ENCODE data around the gene CDK5RAP2. TPM values are rescaled to one million over a fixed set of nuclear protein-coding genes. Genes with fewer than 3 reads are reported as not detected.

The CDK5RAP2 gene
- total RNA-seq, 1 experiment from 2014 or later = 56.4 TPM

DNA sequence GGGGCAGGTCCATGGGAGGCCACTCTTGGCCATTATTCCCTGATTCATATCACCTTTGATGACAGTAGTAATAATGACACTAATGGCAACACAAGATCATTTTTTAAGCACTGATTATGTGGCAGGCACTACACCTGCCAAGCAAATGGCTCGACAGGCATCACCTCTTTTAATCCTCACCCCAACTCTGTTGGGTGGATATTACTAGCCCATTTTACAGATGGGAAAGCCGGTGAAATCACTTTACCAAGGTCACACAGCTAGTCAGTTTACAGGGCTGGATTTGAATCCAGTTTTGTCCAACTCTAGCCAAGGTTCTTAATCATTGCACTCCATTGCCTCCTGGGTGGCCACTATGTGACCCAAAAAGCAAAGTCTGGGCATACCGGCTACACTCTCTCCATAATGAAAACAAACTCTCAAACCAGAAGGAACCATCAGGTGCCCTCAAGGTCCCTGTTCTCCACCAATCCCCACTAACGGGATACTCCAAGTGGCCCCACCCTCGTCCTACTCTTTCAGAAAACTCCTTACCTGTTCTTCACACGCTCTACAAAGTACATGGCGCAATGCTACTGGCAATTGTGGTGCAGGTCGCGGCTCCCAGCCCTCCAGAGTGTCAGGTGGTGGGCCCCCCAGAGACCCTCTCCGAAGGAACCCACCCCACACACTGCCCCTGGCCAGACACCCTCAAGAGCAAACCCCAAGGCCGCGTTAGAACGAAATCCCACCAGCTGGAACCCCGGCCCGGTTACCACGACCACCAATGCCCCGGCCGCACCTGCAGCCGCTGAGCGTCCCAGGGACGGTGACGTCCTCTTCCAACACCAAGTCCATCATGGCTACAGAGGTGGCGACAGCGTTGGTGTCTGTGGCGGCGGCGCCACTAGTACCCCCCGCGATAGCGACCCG is 572 bp downstream of the CDK5RAP2 start:
- TF ChIP-seq, protein P1, sequence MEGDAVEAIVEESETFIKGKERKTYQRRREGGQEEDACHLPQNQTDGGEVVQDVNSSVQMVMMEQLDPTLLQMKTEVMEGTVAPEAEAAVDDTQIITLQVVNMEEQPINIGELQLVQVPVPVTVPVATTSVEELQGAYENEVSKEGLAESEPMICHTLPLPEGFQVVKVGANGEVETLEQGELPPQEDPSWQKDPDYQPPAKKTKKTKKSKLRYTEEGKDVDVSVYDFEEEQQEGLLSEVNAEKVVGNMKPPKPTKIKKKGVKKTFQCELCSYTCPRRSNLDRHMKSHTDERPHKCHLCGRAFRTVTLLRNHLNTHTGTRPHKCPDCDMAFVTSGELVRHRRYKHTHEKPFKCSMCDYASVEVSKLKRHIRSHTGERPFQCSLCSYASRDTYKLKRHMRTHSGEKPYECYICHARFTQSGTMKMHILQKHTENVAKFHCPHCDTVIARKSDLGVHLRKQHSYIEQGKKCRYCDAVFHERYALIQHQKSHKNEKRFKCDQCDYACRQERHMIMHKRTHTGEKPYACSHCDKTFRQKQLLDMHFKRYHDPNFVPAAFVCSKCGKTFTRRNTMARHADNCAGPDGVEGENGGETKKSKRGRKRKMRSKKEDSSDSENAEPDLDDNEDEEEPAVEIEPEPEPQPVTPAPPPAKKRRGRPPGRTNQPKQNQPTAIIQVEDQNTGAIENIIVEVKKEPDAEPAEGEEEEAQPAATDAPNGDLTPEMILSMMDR (conservative IDR thresholded peaks at IDR 0.05) = no peak
- H3K9me3 Mint-ChIP-seq = no peaks in the 10 kb centered on the region
- no peak overlapping the region for H3K56ac ChIP-seq (ENCODE audit: insufficient read length, low read depth, low read length)
- no peak overlapping the region for H3T11ph ChIP-seq (ENCODE audit: low read length)
- no peaks in the 10 kb centered on the region for H4K20me1 ChIP-seq (ENCODE audit: control insufficient read depth, insufficient read depth, insufficient read length)
- H3K9ac ChIP-seq (ENCODE audit: extremely low read depth, insufficient read length, low read length) = peak overlapping the region; percentile 51
- no peak overlapping the region for H2BK20ac ChIP-seq (ENCODE audit: low read depth, low read length, poor library complexity, severe bottlenecking)
- H3K18ac ChIP-seq (ENCODE audit: insufficient read length, low read depth, low read length) = peak overlapping the region; percentile 8
- H2AFZ ChIP-seq (ENCODE audit: low read length) = no peak overlapping the region
- peaks cover 29% of the 10 kb centered on the region; the same call in 1 of the 2 replicates for H3K79me2 ChIP-seq (ENCODE audit: insufficient read depth, low read length)
- no peaks in the 10 kb centered on the region for H3K27me3 ChIP-seq (ENCODE audit: insufficient read depth, low read length)
- DNase-seq = no peak
- peaks cover 4 to 8% (median 8%) of the 10 kb centered on the region in 3 experiments; a peak in 6 of 7 replicates for H3K36me3 Mint-ChIP-seq (ENCODE audit: insufficient read depth in 1 of 3, low read depth in 3 of 3)
- no peaks in the 10 kb centered on the region for H3K9me3 ChIP-seq (ENCODE audit: control insufficient read depth, low read depth, low read length)
- peak overlapping the region; percentile 99 for H3K4me3 Mint-ChIP-seq
- H3K27ac ChIP-seq (ENCODE audit: insufficient read length, low read depth, low read length) = no peak overlapping the region
- H2BK5ac ChIP-seq (ENCODE audit: insufficient read length, low read length) = no peak overlapping the region
- peak overlapping the region; percentile 18; the same call in 1 of the 2 replicates for H3K14ac ChIP-seq (ENCODE audit: insufficient read depth, low read length)
- H3K27ac Mint-ChIP-seq = peak overlapping the region; percentile 95 to 99 (median 98)
- no peak overlapping the region for H2BK15ac ChIP-seq (ENCODE audit: low read depth, low read length)
- H3K4me1 Mint-ChIP-seq = peaks cover 9 to 11% of the 10 kb centered on the region in 2 experiments
- no peaks in the 10 kb centered on the region for H3K23me2 ChIP-seq (ENCODE audit: insufficient read length, low read depth, low read length, poor library complexity, severe bottlenecking)
- H4K91ac ChIP-seq (ENCODE audit: insufficient read length, low read depth, low read length) = no peak overlapping the region
- no peak overlapping the region for H2AK5ac ChIP-seq (ENCODE audit: insufficient read length, low read length)
- no peak overlapping the region for H2BK12ac ChIP-seq (ENCODE audit: insufficient read length, low read depth, low read length)
- no peak overlapping the region for H4K5ac ChIP-seq (ENCODE audit: insufficient read length, low read depth, low read length)
- H3K27me3 Mint-ChIP-seq (ENCODE audit: low read depth) = peaks cover 5% of the 10 kb centered on the region
- peaks cover 4% of the 10 kb centered on the region for H3K4me1 ChIP-seq (ENCODE audit: insufficient read depth, low read length)
- H3K23ac ChIP-seq (ENCODE audit: insufficient read length, low read depth, low read length) = no peak overlapping the region
- H2BK120ac ChIP-seq (ENCODE audit: low read depth, low read length, poor library complexity, severe bottlenecking) = no peak overlapping the region
- peaks cover 8% of the 10 kb centered on the region for H3K79me1 ChIP-seq (ENCODE audit: insufficient read depth, low read depth, low read length, poor library complexity, severe bottlenecking)
- H3K4me2 ChIP-seq (ENCODE audit: insufficient read depth, insufficient read length, low read length) = peak overlapping the region; percentile 71
- no peak overlapping the region for H3K4ac ChIP-seq (ENCODE audit: low read depth, low read length)
- WGBS (ENCODE audit: extremely low coverage, insufficient read length, low lambda C conversion rate) = no CpG with 5 or more reads among the region's 31 CpGs
- H4K8ac ChIP-seq (replicated peaks; ENCODE audit: insufficient read length, low read depth, low read length) = no peak overlapping the region

Data from H9 (cell line).